Effector memory CD4-positive, alpha-beta T cell (primary cell): ENCODE measurements around the gene KRT83.
"Not testable (repeated sequence)": the region's sequence is repeated elsewhere in the genome, so short reads cannot be mapped to it uniquely, and the experiment has no call there.

ENCODE experiments used
- DNase-seq, 3 donors: peaks; one replicate each; pipeline ENCODE4 v3.0.0-alpha.2; 2020
- H3K27ac ChIP-seq: 2 replicates; pipeline ENCODE4 v1.7.0; 2013; ENCODE audit warnings: mild to moderate bottlenecking, low read length, moderate library complexity; ENCODE audit not compliant: insufficient read depth, poor library complexity, severe bottlenecking
- H3K27me3 ChIP-seq: replicated peaks from 2 replicates; pipeline ENCODE4 v1.7.0; 2013; ENCODE audit warnings: mild to moderate bottlenecking, low read length; ENCODE audit not compliant: insufficient read depth, control insufficient read depth, poor library complexity, severe bottlenecking
- H3K36me3 ChIP-seq: 2 replicates; pipeline ENCODE4 v1.7.0; 2013; ENCODE audit warnings: mild to moderate bottlenecking, low read length, moderate library complexity; ENCODE audit not compliant: control insufficient read depth, insufficient read depth
- H3K4me1 ChIP-seq: 2 replicates; pipeline ENCODE4 v1.7.0; 2013; ENCODE audit warnings: low read length, mild to moderate bottlenecking; ENCODE audit not compliant: control insufficient read depth, insufficient read depth, poor library complexity, severe bottlenecking
- H3K4me3 ChIP-seq: 2 replicates; pipeline ENCODE4 v1.7.0; 2013; ENCODE audit warnings: low read length, low read depth, mild to moderate bottlenecking; ENCODE audit not compliant: insufficient read depth, poor library complexity, severe bottlenecking
- H3K9me3 ChIP-seq: 2 replicates; pipeline ENCODE4 v1.7.0; 2013; ENCODE audit warnings: mild to moderate bottlenecking, low read length, moderate library complexity; ENCODE audit not compliant: control insufficient read depth

KRT83 gene

DNA sequence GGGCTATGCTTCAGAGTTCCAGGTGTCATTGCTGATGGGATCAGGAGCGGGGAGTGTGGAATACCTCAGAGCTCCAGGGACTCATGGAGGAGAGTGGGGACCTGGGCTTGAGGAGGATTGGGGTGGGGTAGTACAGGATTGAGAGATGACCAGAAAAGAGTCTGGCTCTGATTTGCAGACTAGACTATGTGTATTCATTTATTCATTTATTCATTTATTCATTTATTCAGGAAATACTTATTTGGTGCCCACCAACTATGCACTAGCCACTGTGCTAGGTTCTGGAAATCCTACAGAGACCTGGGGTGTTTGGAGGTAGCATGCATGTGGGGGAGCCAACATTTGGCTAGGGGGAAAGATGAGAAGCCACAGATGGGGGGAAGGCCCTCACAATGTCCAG is 871 bp upstream of the KRT83 start:
- no peaks in the 10 kb centered on the region for H3K27me3 ChIP-seq
- no peak overlapping the region for H3K4me3 ChIP-seq
- no peak for DNase-seq
- no peaks in the 10 kb centered on the region for H3K9me3 ChIP-seq
- H3K4me1 ChIP-seq = no peaks in the 10 kb centered on the region
- H3K27ac ChIP-seq = no peak overlapping the region
- no peaks in the 10 kb centered on the region for H3K36me3 ChIP-seq

DNA sequence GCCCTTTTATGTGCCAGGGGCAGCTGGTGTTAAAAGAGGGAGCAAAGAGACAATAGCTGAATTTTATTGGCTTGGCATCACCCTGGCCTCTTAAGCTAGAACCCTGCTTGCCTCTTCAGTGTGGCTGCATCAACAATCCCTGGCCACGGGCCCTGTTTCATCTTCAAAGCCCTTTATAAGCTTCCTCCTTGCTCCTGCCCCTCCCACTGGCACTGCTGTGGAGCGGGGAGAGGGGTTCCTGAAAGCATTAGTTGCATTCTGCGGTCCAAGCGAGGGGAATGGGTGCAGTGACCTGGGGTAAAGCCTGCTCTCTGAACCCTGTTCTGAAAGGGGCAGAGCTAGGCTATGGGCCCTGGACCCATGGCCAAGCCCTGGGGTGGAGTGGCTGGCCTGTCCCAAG is 220 bp upstream of the KRT83 start:
- H3K4me3 ChIP-seq = no peak overlapping the region
- DNase-seq = no peak
- H3K27ac ChIP-seq = no peak overlapping the region
- H3K4me1 ChIP-seq = no peaks in the 10 kb centered on the region
- no peaks in the 10 kb centered on the region for H3K27me3 ChIP-seq
- no peaks in the 10 kb centered on the region for H3K9me3 ChIP-seq
- H3K36me3 ChIP-seq = no peaks in the 10 kb centered on the region

DNA sequence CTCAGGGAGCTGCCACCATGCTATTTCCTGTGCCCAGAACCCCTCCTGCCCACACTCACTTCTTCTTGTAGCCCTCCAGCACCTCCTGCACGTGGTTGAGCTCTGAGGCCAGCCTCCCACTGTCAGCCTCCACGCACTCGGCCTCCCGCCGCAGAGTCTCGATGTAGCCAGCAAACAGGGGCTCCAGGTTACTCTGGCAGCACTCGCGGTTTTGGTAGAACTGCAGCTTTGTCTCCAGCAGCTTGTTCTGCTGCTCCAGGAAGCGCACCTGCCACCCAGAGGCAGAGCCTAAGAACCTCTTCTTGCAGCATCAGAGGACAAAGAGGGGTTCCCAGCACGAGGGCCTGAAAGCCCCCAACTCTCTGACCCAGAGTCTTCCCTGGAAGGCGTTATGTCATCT is 2.1 kb downstream of the KRT83 start:
- no peaks in the 10 kb centered on the region for H3K4me1 ChIP-seq
- no peaks in the 10 kb centered on the region for H3K36me3 ChIP-seq
- H3K27ac ChIP-seq = no peak overlapping the region
- no peak overlapping the region for H3K4me3 ChIP-seq
- no peaks in the 10 kb centered on the region for H3K27me3 ChIP-seq
- no peak for DNase-seq
- H3K9me3 ChIP-seq = no peaks in the 10 kb centered on the region

DNA sequence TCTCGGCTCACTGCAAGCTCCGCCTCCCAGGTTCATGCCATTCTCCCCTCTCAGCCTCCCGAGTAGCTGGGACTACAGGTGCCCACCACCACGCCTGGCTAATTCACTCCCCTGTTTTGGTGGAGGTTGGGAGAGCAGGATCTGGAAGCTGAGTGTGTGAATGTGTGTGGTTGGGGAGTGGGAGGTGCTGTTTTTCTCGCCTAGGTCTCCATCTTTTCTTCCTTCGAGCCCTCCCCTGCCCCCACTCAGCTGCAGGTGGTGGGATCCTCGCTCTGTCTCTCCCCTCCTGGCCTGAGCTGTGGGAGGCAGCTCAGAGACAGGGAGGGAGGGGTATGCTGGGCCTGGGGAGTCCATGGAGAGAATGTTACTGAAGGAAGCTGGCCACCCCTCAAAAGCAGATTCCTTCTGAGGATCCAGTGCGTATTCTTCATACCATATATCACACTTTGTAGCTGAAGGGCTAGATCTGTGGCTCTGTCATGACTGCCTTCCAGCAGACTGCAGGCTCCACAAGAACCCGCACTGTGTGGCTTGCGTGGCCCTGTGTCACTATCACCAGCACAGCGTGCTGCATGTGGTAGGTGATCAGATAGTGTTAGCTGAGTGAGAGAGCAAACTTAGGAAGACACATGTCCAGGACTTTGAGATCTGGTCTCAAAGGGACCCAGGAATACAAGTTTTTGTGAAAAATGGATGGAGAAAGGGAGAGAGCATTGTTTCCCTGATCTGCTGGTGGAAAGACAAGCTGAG is 2.8 kb downstream of the KRT83 start:
- H3K9me3 ChIP-seq = no peaks in the 10 kb centered on the region
- no peaks in the 10 kb centered on the region for H3K27me3 ChIP-seq
- H3K36me3 ChIP-seq = no peaks in the 10 kb centered on the region
- H3K27ac ChIP-seq = no peak overlapping the region
- DNase-seq = no peak
- no peak overlapping the region for H3K4me3 ChIP-seq
- no peaks in the 10 kb centered on the region for H3K4me1 ChIP-seq

DNA sequence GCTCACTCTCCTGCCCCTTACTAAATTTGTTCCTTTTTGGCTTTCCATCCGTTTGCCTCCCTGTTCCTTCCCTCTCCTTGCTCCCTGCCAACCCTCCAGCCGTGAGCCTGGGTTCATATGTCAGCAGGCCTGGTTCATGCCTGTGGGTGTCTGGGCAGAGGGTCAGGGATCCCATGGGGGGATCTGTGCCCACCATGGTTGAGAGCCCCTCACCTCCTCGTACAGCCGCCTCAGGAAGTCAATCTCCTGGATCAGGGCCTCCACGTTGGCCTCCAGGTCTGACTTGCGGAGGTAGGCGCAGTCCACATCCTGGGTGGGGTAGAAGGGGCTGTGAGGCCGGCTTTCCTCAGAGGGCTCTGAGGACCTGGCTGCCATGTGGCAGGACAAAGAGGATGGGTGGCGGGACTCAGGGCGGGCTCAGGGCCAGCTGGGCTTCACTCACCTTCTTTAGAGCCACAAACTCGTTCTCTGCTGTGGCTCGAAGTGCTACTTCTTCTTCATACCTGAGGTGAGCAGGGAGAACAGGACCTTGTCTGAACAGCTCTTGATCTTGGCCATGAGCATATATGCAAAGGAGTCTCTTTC is 3.6 kb downstream of the KRT83 start:
- no peaks in the 10 kb centered on the region for H3K4me1 ChIP-seq
- no peak overlapping the region for H3K4me3 ChIP-seq
- no peak overlapping the region for H3K27ac ChIP-seq
- no peaks in the 10 kb centered on the region for H3K9me3 ChIP-seq
- H3K36me3 ChIP-seq = no peaks in the 10 kb centered on the region
- DNase-seq = no peak
- no peaks in the 10 kb centered on the region for H3K27me3 ChIP-seq

DNA sequence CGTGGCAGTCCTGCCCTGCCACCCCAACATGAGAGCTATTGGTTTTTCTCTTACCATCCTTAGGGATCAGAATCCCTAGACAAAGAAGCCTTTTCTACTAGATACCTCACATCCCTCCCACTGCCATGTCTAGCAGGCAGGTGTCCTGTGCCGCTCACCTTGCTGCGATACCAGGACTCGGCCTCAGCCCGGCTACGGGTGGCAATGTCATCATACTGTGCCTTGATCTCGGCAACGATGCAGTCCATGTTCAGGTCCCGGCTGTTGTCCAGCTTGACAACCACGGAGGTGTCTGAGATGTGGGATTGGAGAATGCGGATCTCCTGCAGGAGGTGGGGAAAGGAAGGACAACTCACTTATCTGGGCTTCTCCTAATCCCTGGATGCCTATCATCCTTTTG is 4.5 kb downstream of the KRT83 start:
- H3K27me3 ChIP-seq = no peaks in the 10 kb centered on the region
- no peak overlapping the region for H3K27ac ChIP-seq
- no peak for DNase-seq
- H3K36me3 ChIP-seq = no peaks in the 10 kb centered on the region
- H3K4me1 ChIP-seq = no peaks in the 10 kb centered on the region
- no peaks in the 10 kb centered on the region for H3K9me3 ChIP-seq
- no peak overlapping the region for H3K4me3 ChIP-seq

DNA sequence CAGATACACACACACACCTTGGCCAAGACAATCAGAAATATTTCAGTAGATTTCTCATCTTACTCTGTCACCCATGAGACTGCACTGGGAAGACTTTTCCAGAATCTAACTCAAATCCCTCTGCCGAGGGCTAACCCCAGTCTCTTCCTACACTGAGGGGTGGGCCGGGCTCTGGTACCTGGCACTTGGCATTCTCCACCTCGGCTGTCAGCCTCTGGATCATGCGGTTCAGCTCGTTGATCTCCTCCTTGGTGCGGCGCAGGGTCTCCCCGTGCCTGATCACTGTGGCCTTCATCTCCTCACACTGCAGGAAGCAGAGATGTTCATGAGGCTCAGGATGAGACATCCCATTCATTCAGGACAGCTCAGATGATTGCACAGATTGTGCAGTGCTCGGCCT is 4.9 kb downstream of the KRT83 start:
- no peaks in the 10 kb centered on the region for H3K36me3 ChIP-seq
- H3K4me1 ChIP-seq = no peaks in the 10 kb centered on the region
- H3K4me3 ChIP-seq = no peak overlapping the region
- DNase-seq = no peak
- no peak overlapping the region for H3K27ac ChIP-seq
- H3K27me3 ChIP-seq = no peaks in the 10 kb centered on the region
- H3K9me3 ChIP-seq = no peaks in the 10 kb centered on the region

DNA sequence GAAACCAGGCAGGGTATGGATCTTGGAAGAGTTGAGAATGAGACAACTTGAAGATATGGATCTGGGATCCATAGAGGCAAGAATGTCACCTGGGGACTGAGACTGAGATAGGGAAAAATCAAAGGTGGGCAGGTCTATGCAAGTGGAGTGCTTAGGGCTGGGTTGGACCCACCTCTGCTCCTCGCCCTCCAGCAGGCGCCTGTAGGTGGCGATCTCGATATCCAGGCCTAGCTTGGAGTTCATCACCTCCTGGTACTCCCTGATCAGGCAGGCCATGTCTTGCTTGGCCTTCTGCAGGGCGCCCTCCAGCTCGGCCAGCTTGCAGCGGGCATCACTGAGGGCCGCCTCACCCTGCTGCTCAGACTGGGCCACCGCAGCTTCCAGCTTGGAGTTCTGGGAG is 5.5 kb downstream of the KRT83 start:
- H3K36me3 ChIP-seq, H3K4me3 ChIP-seq, H3K4me1 ChIP-seq, H3K27ac ChIP-seq, H3K9me3 ChIP-seq, DNase-seq, H3K27me3 ChIP-seq: not testable (repeated sequence)

DNA sequence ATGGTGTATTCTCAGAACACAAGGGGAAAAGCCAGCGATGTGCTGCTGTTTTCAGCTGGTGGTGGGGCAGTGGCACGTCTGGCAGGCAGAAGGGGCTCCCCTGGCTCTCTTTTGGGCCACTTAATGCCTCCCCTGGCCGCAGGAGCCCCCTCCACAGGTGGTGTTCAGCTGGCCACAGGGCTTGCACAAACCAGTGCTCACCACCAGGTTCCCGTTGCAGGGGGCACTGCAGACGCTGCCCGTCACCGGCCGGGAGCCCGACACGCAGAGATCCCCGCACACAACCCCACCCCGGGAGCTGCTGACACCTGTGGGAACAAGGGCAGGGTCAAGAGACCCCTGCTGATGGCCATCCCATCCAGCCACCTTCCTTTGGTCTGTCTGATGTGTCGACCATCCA is 6.7 kb downstream of the KRT83 start:
- Histone ChIP-seq H3K4me1 (no peaks in the 10 kb centered on the region), H3K27ac (no peak overlapping the region), H3K4me3 (no peak overlapping the region), H3K27me3 (no peaks in the 10 kb centered on the region), H3K9me3 (no peaks in the 10 kb centered on the region), H3K36me3 (no peaks in the 10 kb centered on the region)
- no peak for DNase-seq

DNA sequence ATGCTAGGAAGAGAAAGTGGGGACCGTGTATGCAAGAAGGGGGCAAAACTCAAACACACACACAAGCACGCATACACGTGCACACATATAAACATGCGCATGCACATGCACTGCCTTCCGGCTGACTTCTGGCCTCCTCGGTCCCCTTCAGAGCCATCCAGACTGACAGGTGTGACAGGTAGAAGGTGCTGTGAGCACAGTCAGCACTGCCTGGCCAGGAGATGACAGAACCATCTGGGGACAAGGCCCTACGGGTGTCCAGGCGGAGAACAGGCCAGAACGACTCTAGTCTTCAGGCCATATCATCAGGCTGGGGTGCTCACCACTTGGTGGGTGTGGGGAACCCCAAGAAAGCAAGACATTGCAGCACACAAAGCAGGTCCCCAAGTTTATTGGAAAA is 7.3 kb downstream of the KRT83 start:
- Histone ChIP-seq H3K9me3 (no peaks in the 10 kb centered on the region), H3K27me3 (no peaks in the 10 kb centered on the region), H3K36me3 (no peaks in the 10 kb centered on the region), H3K27ac (no peak overlapping the region), H3K4me1 (no peaks in the 10 kb centered on the region), H3K4me3 (no peak overlapping the region)
- no peak for DNase-seq
